ENCODE data around the gene FBXL20.
A peak's percentile ranks its signal among the peaks of the same experiment; 100 is the strongest.

FBXL20 gene

DNA sequence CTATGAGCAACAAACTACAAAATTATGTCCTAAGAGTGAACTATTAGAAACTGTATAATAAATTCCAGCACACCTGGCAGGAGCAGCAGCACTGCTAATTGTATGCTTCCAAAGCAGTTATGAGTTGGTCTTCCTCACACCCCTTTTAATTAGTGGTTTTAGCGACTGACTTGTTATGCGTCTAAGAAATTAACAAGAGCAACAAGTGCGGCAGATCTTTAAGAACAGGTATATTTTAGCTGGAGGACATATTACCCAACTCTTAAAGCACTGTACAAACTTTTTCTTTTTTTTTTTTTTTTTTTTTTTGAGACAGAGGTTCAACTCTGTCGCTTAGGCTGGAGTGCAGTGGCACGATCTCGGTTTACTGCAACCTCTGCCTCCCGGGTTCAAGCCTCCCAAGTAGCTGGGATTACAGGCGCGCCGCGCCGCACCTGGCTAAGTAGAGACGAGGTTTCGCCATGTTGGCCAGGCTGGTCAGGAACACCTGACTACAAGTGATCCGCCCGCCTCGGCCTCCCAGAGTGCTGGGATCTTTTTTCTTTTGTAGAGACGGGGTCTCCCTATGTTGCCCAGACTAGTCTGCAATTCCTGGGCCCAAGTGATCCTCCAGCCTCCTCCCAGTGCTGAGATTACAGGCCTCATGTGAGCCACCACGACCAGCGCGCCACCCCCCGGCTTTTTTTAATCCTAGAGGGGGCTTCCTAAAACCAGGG lies 1.6 kb upstream of the FBXL20 start:
- DNase-seq (ENCODE audit: low read depth): no peak
- TF ChIP-seq, protein P1, sequence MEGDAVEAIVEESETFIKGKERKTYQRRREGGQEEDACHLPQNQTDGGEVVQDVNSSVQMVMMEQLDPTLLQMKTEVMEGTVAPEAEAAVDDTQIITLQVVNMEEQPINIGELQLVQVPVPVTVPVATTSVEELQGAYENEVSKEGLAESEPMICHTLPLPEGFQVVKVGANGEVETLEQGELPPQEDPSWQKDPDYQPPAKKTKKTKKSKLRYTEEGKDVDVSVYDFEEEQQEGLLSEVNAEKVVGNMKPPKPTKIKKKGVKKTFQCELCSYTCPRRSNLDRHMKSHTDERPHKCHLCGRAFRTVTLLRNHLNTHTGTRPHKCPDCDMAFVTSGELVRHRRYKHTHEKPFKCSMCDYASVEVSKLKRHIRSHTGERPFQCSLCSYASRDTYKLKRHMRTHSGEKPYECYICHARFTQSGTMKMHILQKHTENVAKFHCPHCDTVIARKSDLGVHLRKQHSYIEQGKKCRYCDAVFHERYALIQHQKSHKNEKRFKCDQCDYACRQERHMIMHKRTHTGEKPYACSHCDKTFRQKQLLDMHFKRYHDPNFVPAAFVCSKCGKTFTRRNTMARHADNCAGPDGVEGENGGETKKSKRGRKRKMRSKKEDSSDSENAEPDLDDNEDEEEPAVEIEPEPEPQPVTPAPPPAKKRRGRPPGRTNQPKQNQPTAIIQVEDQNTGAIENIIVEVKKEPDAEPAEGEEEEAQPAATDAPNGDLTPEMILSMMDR (IDR thresholded peaks at IDR 0.05; ENCODE audit: insufficient read depth, low read depth, low read length, missing control alignments): no peak
- H3K4me3 ChIP-seq (ENCODE audit: low read length): no peak overlapping the region

DNA sequence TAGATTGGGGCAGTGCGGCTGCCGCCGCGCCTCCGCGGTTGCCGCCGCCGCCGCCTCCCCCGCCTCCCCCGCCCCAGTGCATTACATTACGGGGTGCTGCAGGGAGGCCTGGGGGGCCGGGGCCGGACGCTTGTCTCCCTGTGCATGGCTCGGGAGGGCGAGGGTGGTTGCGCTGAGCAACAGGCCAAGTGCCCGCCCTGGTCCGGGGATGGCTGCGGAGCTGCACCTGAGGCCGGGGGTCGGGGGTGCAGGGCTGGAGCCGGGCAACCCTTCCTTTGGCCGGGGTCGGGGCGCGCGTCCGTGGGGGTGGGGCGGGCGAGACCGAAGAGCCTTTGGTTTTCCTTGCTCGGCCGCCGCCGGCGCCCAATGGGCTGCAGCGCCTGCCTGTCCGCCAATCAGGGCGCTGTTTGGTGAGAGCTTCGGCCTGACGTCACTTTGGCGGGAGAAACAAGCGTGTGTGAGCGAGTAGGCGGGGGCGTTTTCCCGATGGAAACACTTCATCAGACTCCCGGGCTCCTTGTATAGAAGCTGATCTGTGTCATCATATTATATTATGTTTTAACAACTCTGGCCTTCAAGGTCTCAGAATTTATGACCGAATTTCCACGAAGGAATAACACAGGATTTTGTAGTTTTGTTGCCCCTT lies 941 bp upstream of the FBXL20 start:
- peak overlapping the region; percentile 72 for H3K4me3 ChIP-seq (ENCODE audit: low read length)
- TF ChIP-seq, protein P1 (IDR thresholded peaks at IDR 0.05; ENCODE audit: insufficient read depth, low read depth, low read length, missing control alignments): no peak
- DNase-seq (ENCODE audit: low read depth): peak; percentile 97

DNA sequence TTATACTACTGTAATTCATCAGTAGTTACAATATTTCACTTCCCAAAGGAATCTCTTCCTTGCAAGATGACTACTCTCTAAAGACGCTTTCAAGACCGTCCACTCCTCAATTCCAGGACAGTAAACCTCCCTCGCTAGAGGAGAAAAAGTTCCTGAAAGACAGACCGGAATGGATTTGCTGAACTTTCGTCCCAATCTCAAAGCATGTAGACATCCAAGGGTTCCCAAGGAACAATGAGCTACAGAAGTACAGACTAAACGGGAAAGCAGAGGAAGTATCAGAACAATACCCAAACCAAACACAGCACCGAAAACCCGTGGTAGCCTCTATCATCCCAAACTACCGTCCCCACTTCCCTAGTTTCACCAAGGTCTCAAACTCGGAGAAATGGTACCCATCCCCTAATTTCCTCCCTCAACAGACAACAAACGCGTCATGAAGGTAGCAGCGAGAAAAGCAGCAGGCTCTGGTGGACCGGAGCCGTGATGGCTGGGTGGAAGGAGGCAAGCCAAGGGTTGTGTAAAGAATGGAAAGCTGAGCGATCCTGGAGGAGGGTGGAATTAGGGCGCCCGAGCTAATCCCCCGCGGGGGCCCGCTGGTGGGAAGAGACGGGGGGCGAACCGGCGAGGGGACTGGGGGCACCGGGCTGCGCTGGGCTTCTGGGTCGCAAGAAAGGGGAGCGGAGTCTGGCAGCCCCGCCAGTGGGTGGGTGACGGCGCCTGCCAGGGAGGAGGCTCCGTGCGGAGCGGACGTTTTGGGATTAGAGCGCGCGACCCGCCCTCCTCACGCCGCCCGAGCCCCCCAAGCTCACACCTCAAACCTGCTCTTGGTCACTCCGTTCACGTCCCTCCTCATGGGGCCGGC lies 647 bp downstream of the FBXL20 start:
- peak overlapping the region; percentile 82 for H3K4me3 ChIP-seq (ENCODE audit: low read length)
- DNase-seq (ENCODE audit: low read depth): peak; percentile 26
- TF ChIP-seq, protein P1 (IDR thresholded peaks at IDR 0.05; ENCODE audit: insufficient read depth, low read depth, low read length, missing control alignments): no peak

DNA sequence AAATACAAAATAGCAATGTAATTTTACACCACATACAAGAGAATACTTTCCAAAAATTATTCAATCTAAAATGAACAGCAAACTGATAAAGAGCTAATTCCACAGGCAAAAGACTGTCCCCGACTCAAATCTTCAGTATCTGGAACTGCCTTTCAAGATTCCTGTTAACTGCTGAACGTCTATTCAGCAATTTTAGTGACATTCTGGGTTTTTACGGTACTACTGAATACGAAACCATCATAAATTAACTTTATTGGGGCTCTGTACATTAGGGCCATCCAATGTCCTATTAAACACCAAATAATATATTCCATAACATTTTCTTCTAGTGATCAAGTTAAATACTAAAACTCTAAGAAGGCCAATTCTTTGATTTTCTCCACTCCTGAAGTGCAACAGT lies 1.6 kb downstream of the FBXL20 start:
- TF ChIP-seq, protein P1 (IDR thresholded peaks at IDR 0.05; ENCODE audit: insufficient read depth, low read depth, low read length, missing control alignments): no peak
- DNase-seq (ENCODE audit: low read depth): no peak
- H3K4me3 ChIP-seq (ENCODE audit: low read length): no peak overlapping the region

DNA sequence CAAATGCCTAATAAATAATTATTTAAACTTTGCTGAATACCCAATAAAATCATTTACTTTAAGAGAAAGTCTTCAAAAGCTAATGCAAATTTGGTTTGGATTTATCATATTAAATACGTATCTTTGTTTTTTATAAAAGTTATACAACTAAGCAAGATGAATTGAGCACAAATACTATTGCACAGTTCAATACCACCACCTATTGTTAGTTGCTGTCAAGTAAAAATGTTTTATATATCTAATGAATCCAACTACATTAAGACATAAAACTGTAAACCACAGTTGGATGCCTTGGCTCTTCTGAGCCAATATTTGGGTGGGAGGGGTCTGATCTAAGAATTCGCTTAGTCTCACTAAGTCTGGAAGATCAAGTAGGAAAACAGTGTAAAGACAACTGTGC lies 7.7 kb downstream of the FBXL20 start:
- H3K4me3 ChIP-seq (ENCODE audit: low read length): no peak overlapping the region
- no peak for DNase-seq (ENCODE audit: low read depth)
- TF ChIP-seq, protein P1 (IDR thresholded peaks at IDR 0.05; ENCODE audit: insufficient read depth, low read depth, low read length, missing control alignments): no peak

DNA sequence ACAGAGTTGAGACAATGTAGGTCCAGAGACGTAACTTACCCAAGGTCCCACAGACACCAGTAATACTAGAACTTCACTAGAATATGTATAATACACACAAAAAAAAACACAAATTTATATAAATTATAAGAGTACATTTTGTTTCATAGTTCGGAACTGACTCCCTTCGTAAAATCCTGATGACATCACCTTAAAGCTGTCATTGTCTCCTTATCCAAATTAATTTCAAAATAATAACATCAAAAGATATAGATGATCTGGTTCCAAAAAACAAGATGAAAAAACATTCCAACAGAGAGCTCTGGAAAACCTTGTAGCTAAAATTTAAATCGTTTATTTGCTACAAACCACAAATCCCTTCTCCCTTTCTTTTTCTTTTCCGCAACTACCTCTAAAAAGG lies 10.0 kb downstream of the FBXL20 start:
- DNase-seq (ENCODE audit: low read depth): no peak
- TF ChIP-seq, protein P1 (IDR thresholded peaks at IDR 0.05; ENCODE audit: insufficient read depth, low read depth, low read length, missing control alignments): no peak
- no peak overlapping the region for H3K4me3 ChIP-seq (ENCODE audit: low read length)

All from epithelial cell of esophagus (primary cell).